GM12801 (cell line): ENCODE measurements around the gene MYMX.

Experiments
- TF ChIP-seq, protein P1 (sequence below): IDR thresholded peaks from one replicate; pipeline ENCODE4 v1.5.1; 2011; ENCODE audit warnings: control low read depth; ENCODE audit not compliant: insufficient read length; ENCODE audit errors: extremely low read depth

The MYMX gene

DNA sequence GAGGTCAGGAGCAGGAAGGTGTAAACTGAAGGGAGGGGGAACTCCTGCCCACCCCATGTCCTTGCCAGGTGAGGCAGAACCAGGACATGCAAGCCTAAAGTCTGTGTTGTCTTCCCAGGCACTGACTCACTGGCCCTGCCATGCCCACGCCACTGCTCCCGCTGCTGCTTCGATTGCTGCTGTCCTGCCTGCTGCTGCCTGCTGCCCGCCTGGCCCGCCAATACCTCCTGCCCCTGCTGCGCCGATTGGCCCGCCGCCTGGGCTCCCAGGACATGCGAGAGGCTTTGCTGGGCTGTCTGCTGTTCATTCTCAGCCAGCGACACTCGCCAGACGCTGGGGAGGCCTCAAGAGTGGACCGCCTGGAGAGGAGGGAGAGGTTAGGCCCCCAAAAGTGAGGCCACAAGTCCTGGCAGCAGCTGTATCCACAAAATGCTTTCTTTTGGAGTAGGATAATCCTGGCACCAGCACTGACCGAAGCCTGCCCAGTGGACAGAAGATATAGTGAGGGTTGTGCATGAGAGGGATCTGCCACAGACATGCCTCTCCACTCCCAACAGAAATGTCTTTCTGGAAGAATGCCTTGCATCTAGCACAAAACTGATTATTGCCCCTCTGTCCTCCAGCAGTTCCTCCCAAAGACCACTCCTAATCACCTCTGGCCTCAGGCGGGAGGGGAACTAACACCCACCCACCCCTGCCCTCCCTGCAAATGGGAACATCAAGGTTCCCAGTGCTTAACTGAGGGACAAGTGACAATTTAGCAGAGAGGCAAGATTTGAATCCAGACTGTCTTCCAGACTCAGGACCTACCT is 812 bp downstream of the MYMX start:
- TF ChIP-seq, protein P1, sequence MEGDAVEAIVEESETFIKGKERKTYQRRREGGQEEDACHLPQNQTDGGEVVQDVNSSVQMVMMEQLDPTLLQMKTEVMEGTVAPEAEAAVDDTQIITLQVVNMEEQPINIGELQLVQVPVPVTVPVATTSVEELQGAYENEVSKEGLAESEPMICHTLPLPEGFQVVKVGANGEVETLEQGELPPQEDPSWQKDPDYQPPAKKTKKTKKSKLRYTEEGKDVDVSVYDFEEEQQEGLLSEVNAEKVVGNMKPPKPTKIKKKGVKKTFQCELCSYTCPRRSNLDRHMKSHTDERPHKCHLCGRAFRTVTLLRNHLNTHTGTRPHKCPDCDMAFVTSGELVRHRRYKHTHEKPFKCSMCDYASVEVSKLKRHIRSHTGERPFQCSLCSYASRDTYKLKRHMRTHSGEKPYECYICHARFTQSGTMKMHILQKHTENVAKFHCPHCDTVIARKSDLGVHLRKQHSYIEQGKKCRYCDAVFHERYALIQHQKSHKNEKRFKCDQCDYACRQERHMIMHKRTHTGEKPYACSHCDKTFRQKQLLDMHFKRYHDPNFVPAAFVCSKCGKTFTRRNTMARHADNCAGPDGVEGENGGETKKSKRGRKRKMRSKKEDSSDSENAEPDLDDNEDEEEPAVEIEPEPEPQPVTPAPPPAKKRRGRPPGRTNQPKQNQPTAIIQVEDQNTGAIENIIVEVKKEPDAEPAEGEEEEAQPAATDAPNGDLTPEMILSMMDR = no peak

DNA sequence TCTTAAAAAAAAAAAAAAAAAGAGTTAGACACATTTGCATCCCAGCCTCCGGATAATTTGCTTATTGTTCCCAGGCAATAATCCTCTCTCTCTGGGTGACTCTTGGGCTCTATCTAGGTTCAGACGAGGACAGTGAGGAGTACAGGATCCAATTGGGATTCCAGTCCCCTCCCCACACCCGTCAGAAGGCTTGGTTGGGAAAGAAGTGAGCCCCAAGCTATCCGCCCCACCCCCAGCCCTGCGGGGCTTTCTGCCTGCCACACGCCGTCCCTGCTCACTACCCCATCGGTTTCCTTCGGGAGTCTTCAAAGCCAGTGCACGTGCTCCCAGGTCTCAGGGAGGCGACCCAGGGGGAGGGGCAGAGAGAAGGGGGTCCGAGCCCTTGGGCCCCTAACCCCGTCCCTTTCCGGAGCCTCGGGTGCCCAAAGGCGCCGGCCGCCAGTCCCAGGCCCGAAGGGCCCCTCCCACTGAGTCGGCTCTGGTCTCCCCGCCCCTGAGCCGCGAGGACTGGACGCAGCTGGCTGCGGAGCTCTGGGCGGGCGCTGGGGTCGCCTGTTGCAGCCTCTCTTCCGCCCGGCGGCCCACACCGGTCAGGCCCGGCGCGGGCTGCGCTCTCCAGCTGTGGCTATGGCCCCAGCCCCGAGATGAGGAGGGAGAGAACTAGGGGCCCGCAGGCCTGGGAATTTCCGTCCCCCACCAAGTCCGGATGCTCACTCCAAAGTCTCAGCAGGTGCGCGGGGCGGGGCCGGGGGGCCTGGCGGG is 2.5 kb downstream of the MYMX start:
- TF ChIP-seq, protein P1 = no peak

DNA sequence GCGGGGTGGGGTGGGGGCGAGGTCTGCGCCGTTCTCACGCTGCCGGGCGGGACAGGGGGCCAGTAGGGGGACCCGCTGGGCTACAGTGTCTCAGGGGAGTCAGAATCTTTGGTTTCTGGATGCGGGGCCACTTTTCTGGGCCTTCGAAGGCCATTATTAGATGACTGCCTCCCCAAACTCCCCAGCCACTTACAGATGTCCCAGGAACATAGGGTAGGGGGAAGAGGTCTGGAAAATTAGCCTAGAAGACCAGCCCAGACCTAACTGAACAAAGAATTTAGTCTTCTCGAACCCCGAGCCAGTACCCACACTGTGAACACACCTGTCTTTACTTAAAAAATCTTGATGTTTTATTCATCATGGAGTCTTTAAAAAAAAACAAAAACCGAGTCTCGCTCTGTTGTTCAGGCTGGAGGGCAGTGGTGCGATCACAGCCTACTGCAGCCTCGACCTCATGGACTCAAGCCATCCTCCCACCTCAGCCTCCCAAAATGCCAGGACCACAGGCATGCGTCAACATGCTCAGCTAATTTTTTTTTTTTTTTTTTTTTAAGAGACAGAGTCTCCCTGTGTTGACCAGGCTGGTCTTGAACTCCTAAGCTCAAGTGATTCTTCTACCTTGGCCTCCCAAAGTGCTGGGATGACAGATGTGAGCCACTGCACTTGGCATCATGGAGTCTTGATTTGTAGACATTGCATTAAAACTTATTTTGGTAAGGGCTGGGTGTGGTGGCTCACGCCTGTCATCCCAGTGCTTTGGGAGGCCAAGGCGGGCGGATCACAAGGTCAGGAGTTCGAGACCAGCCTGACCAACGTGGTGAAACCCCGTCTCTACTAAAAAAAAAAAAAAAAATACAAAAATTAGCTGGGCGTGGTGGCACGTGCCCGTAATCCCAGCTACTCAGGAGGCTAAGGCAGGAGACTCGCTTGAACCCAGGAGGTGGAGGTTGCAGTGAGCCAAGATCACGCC is 3.4 kb downstream of the MYMX start:
- TF ChIP-seq, protein P1 = no peak

DNA sequence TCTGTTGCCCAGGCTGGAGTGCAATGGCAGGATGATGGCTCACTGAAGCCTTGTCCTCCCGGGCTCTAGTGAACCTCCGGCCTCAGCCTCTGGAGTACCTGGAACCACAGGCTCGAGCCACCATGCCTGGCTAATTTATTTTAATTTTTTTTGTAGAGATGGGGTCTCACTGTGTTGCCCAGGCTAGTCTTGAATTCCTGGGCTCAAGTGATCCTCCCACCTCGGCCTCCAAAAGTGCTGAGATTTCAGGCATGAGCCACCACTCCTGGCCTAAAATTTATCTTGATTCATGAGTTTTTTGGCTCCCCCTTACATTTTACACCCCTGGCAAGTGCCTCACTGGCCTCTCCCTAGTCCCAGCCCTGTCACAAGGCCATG is 4.2 kb downstream of the MYMX start:
- TF ChIP-seq, protein P1 = no peak

DNA sequence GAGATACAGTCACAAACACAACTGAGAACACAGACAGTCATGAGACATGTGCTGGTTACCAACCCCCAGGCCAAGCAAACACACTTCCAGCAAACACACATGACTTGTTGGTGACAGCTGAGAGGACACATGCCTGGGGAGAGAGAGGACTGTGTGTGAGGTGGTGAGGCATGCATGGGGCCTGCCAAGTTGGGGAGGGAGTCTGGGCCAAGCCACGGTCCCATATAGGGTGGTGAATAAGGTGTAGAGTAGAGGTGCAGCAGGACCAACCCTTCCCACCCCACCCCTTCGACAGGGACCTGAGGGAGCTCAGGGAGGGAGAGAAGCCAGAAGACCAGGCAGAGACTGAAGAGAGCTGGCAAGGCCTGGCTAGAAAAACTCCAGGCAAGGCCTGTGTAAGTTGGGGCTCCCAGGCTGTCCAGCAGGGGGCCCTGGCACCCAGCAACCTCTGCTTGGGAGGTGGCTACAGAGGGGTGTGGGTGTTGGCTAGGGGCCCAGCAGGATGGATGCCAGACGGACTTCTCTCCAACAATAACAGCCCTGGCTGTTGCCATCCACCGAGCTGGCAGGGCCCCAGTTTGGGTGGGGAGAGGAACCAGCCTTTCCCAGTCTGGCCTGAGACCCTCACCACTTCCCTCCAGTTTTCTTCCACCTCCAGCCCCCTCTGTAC is 4.7 kb downstream of the MYMX start:
- TF ChIP-seq, protein P1 = no peak

DNA sequence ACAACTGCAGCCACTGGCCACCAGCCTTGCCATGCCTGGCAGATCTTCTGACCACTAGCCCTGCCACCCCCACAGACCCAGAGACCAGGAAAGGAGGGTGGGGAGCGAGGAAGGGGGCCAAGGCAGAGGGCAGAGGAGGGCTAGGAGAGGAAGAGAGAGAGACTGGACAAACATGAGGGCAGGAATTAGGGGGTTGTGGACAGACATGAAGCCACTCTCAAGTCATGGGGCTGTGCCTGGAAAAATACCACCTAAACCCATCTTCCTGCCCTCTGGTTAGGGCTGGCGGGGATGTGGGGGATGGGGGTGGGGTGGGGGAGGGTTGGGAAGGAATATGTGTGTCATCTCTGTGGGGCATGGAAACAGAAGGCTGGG is 5.2 kb downstream of the MYMX start:
- TF ChIP-seq, protein P1 = no peak
